HG02852 (cell line): ENCODE data around the gene CACNA1D.
"Not testable (repeated sequence)": the region's sequence is repeated elsewhere in the genome, so short reads cannot be mapped to it uniquely, and the experiment has no call there.

ENCODE experiments used
- ATAC-seq: cut with Tn5 transposase; IDR thresholded peaks from one replicate; pipeline ENCODE4 v1.9.1; 2021; ENCODE audit warnings: mild to moderate bottlenecking, moderate library complexity; ENCODE audit not compliant: unreplicated experiment

The CACNA1D gene

DNA sequence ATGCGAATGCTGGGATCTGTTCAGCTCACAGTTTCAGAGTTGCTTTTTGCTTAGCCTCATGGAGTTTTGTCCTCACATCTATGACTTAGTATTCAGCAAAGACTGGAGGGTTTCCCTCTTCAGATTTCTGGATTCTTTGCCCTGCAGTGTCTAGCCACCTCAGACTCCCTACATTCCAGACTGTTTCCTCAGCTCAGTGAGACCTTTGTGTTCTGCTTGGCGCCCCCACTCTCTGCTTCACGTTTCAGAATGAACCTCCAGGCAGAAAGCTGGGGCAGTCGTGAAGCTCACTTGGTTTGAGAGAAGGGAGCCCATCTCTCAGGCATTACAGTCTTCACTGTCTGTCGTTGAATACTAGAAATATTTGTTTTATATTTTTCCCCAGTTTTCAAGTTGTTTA is 118.1 kb downstream of the CACNA1D start:
- ATAC-seq = no peak

DNA sequence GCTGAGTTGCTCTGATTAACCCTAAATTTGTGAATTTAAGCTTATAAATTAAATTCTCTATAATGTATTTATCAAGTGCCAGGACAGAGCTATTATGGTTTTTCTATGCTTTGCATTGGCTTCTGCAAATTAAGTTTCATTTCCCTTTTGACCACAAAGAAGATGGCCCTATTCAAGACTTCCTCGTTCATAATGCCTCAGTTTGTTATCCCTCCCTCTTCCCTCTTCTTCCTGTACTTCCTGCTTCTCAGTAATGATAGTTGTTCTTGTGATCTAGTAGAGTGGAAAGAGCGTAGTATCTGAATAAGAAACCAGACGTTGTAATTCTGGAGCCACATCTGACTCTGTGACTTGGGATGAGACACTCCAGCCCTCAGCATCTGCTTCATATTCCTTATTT is 118.7 kb downstream of the CACNA1D start:
- ATAC-seq = no peak

DNA sequence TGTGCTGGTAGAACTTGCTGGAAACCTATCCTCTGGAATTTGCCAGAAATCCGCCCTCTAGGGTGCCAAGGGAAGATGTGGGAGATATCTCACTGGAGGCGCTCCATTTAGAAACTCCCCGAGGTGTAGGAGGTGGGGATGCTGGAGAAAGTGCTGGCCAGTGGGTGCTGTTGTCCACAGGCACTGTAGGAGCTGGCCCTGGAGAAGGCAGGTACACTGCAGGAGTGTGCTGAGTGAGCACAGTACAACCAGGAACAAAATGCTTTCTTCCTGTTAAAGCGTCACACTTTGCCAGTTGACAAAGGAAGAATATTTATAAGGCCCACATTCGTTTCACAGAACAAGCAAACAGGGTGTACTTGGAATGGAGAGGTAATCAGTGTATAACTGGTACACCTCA is 119.9 kb downstream of the CACNA1D start:
- ATAC-seq = no peak

DNA sequence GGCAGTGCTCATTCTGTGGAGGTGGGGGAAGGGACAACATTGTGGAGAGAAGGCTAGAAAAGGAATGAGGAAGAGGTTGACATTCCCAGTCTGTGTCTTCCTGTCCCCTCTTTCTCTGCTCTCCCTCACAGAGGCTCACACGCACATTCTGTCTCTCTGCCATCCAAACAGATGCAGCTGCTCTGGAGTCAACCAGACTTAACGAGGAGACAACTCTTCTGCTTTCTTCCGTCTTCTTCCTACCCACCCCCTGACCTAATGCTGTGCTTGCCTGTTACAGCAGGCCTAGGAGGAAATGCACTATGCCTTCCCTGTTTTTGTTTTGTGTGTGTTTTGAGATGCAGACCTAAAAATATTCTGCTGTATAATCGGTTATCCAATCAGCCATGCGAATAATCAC is 121.9 kb downstream of the CACNA1D start:
- ATAC-seq = no peak

DNA sequence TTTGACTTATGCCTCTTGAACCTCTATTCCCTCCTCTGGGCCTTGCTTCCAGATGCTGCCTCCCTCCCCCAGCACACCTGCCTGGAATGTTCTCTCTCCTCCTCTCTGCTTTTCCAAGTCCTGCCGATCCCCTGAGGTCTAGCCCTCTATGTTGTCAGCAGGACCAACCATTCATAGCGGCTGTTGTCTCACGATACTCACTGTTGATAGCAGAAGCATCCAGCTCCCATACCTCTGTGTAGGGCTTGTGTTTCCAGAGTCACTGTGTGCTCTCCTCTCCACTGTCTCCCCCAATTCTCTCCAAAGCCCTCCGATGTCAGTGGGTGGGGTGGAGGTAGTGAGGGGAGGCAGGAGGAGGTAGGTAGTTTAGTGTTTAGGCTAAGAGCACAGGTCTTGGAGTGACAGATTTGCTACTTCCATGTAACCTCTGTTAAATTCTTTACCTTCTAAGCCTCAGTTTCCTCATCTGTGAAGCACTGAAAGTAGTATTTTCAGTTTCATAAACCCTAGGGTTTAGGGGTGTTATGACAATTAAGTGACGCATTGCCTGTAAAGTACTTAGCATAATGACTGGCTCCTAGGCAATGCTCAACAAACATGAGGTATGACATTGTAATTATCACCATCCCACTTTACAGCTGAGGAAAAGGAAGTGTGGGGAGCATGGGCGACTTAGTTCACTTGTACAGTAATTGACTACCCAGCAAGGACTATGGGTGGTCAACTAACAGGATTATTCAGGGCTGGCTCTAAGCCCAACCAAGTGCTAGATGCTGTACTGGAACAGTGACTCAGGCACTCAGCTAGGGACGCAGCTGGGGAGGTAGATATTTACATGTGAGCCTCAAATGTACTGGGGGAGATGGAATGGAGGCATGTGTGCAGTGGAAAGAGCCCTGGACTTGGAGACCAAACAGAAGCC is 122.8 kb downstream of the CACNA1D start:
- ATAC-seq = no peak

DNA sequence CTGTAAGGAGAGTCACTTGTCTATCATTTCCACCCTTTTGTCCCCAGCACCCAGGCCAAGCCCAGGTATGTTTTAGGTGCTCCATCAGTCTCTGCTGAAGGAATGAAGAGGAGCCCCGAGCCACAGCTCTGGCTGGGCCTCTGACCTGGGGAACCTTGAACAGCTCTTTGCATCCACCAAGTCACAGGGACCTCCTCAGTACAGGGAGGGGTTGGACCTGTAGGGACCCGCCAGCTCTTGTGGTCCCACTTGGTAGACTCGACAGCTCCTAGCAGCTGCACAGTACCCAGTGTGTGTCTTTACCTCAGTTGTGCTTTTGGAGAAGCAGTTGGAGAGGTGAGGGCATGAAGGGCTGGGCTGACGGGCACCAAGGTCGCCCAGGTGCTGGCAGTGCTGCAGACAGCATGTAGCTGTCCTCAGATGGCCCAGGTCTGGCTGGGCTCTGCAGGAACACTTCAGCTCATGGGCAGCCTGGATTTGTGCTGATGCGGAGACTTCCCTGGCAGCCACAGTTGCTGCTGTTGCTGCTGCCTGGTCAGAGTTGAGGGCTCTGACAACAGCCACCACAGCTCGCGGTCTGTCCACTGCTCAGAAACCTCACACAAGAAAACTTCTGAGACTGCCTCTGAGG is 123.6 kb downstream of the CACNA1D start:
- no peak for ATAC-seq

DNA sequence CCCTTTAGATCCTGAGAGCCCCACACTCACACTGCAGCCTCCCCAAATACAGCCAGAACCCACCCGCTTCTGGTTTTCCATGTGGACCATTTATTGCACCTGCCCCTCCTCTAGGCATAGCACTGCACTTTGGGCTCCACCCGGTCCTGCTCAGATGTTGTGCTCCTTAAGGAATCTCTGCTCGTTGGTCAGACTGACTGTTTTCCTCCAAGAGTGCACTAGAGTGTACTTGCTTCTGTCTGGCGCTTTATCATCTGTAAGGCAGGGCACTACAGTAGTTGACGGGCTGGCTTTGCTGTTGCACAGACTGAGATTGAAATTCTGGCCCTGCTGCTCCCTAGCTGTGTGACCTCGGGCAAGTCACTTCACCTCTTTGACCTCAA is 124.1 kb downstream of the CACNA1D start:
- no peak for ATAC-seq

DNA sequence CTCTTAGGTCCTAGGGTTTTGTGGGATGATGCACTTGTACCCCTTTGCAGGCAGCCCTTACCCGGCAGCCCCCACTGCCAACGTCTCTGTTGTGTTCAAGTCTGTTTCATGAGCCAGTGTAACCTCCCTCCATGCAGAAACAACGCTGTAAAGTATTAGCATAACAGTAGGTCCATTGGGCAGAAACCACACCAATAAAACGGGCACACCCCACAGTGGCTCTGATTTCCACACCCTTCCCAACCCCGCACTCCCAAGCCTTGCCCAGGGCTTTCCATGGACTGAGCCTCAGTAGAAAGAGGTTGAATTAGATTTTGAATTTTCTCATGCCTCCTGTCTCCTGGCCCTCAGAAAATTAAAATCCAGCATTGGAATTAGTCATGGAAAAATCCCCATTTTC is 124.5 kb downstream of the CACNA1D start:
- ATAC-seq = no peak

DNA sequence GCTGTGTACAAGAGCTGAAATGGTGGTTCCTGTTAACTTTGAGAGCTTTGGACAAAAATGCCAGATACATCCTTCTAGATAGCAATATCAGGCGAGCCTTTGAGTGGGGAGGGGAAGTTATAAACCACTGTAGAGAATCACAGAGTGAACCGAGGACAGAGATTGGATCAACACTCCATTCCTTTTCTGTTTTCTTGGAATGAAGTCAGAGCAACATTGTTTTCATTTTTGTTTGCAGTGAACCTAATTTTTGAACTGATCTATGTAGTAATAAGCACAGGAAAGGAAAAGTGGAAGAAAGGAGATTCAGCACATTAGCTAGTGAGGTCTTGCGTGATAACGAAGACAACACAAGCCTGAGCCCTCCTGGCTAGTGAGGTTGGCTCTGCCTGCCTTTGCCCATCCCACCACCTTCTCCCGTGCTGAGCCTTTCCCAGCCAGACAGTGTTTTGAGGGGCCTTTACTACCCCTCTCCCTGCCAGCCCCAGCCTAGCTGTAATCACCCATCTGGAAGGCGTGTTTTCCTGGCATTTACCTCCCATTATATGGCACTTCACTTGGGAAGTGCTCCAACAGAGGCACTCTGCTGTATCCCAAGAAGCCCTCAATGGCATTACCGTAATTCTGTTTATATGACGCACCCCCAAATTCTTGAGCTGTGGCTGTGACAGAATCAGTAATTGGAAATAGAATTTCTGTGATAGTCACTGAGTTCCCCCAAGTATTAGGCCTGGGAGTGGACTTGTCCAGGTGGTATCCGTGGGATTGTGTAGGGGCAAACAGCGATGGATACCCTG is 129.8 kb downstream of the CACNA1D start:
- no peak for ATAC-seq

DNA sequence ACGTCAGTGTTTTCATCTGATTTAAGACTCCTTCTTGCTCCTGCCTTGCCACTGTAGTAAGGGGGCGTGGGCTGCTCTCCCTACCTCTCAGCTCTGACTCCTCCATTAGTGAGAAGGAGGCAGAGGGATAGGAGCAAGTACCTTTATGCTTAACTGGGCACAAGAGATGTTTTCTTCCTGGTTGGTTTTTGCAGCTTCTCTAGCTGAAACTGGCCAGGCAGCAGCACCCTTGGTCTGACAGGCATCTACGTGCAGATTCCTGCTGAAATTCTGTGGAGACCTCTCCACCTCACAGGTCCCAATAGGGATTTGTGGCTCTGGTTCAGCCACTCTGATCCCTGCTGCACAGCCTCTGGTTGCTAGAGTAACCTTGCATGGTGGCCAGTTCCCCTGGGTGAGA is 132.5 kb downstream of the CACNA1D start:
- no peak for ATAC-seq

DNA sequence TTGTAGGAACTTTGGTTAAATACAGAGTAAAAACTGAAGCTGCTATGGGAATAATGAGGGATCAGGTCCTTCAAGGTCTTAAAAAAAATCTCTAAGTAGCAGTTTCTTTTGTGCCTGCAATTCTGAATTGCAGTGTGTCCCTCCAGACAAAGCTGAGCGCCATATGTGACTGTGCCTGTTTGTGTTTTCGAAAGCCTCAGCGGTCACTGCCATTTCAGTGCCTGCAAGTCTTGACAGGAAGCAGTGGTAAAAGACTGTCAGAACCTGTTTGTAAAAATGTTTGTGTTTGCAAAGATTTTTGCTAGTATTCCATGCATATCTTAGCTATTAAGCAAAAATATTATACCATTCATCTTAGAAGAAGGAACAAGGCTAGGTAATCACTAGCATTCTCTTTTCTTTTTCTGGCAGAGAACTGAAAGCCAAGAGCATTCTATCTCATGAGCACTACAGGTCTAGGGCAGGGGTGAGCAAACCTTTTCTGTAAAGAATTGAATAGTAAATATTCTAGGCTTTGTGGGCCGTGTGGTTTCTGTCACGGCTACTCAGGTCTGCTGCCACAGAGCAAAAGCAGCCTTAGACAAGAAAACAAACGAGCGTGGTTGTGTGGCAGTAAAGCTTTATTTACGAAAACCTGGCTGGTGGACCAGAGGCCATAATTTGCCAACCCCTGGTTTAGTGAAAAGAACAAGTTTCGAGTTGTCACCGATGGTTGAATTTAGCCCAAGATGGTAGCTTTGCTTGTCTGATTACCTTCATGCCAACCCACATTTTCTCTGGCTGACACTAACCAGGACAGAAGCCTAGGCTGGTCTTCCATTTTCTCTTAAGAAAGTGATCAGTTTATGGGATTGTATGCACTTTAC is 134.4 kb downstream of the CACNA1D start:
- ATAC-seq = no peak

DNA sequence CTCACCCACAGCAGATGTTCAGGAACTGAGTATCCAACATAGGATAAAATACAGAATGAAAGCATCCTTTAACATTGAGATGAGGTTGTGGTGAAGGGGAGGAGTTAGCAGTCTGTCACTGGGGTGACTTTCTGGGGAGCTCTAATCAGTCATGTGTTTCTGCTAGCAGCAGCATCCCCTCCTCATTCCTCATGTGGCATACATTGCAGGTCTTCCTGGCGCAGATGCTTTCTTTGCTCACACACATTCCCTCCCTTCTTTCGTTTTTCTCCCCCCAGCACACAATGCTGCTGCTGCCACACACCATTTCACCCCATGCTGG is 135.0 kb downstream of the CACNA1D start:
- ATAC-seq = no peak

DNA sequence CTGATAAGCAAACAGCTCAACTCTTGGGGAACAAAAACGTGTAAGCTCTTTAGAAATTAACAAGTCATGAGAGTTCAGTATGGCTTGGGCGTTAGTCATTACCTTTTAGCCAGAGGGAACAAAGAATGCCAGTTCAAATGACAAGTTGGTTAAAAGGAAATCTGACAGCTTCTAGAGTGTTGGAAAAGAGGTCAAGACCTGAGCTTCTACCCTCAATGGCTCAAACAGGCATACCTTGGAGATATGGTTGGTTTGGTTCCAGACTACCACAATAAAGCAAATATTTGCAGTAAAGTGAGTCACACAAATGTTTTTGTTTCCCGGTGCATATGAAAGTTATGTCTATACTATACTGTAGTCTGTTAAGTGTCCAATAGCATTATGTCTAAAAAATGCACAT is 136.1 kb downstream of the CACNA1D start:
- ATAC-seq = no peak

DNA sequence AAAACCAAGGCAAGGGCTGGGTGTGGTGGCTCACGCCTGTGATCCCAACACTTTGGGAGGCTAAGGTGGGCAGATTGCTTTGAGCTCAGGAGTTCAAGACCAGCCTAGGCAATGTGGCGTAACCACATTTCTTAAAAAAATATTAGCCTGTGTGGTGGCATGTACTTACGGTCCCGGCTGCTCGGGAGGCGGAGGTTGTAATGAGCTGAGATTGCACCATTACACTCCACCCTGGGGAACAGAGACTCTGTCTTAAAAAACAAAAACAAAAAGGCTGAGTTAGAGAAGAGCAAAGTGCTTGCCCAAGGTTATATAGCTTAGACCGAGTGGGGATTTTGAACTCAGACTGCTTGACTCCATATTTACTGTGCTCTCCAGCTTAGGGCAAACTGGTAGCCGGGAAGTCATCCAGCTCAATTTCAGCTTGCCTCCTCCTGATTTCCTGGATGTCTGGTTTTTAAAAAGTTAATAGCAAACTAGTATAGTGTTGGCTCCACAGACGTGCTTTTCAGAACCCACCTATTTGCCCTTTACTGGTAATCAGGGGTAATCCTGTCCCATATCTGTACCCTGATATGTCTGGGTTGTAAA is 138.9 kb downstream of the CACNA1D start:
- no peak for ATAC-seq

DNA sequence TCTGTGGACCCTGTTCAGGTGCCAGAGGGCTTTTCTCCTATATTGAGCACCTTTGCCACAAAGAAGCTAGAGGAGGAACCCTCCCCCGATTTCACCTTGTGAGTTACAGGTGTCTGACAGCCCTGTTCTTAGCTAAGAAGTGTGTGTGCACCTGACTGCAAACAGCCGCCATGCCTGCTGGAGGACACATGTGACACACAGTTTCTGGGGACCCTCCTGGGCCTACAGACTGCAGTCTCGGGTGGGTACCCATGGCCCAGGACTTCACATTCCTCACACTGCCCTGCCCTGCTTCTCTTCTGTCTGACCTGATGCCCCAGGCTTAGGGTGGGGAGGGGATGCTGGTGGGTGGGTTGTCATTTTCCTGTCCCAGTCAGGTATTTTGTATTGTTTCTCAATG is 140.6 kb downstream of the CACNA1D start:
- no peak for ATAC-seq

DNA sequence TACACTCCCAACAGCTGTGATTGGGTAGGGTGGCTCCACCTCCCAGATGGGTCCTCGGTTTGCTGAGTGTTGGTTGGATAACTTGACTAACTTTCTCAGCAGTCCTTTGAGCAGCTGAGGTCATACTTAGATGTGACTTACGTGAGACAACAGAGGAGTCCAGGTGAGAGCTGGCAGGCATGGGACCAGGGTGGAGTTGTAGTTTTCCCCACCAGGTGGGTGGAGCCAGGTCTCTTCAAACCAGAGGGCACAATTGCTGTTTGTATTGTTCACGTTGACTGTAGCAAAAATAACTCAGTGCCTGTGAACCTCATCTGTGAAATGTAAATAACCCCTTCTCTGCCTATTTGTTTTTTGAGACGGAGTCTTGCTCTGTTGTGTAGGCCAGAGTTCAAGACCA is 144.4 kb downstream of the CACNA1D start:
- ATAC-seq = not testable (repeated sequence)

DNA sequence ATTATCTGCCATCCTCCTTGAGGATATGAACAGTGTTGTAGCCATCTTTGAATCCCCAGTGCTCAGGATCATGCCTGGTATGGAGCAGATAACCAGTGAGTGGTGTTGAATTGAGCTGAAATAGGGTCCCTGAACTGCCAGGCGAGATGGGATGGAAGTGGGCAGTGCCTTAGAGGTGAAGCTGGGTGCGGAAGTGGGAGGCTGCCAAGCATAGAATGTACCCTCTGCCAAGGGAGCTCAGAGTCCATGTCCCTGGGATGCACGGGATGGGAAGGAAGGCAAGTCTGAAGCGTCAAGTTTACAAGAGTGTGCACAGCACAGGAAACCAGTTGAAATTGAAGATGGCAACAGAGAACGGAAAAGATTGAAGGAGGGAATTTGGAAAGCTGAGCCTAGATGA is 147.0 kb downstream of the CACNA1D start:
- no peak for ATAC-seq

DNA sequence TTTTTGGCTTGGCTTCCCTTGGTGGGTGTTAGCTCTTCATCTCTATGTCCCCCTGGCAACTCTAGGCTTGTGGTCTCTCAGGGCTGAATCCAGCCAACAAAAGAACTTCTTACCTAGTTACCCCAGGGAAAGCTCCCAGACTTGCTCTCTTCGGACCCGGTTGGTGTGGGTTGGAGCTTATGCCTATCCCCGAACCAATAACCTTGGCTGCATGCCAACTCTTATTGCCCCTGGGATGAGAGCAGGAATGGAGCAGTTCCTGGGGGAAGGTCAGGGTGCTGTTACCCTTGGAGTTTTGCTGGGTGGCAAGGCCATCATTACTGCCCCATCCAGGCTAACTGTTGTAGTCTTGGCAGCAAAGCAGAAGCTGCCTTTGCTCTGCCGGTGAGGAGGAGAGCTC is 147.8 kb downstream of the CACNA1D start:
- no peak for ATAC-seq

DNA sequence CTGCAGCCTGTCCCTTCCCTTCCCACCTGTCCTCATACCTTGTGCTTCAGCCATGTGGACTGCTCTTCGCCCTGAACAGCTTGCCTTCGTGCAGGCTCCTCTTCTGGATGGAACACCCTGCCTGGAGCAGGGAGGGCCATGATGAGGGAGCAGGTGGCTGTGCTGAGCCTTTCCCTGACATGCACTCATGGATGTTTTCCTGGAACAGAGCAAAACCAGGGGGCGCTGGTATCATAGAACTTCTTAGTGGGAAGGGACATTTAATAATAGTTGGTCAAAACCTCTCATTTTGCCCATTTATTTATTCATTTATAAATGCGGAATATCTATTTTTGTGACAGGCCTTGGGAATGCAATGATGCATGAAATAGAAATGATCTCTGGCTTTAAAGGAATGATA is 149.3 kb downstream of the CACNA1D start:
- no peak for ATAC-seq

DNA sequence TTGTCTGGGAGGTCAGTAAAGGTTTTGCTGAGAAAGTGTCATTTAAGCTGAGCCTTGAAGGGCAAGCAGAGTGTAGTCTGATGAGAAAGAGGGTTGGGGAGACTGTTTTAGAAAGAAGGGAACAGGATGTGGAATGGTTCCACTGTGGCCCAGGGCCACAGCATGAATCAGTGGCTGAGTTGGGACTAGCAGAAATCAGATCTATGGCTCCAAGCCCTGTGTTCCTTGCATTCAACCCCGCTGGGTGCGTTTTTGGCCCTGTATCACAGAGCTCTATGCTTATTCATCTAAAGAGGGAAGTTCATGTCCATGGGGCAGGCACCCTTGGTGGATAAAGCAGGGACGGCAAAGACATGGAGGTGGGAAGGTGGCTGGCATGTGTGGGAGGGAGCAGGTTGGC is 151.3 kb downstream of the CACNA1D start:
- ATAC-seq = no peak

DNA sequence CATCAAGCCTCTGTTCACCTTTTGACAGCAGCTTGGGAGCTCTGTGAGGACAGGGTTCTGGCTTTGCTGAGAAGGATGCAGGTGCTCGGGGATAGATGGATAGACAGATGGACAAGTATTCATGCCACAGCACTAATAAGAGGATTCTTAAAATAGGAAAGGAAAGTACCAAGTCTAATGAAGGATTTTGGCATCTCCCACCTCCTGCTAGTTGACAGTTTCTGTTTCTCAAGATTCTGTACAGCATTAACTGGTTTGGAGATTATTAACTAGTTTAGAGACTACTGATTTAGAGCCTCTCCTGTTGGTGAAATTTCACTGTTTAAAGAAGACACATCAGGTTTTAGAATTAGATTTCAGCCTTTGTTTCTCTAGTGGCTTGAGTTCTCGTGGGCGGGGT is 152.3 kb downstream of the CACNA1D start:
- ATAC-seq = no peak
